ENCODE data around the gene AIG1. TPM values are rescaled to one million over a fixed set of nuclear protein-coding genes. Genes with fewer than 3 reads are reported as not detected.
A peak's percentile ranks its signal among the peaks of the same experiment; 100 is the strongest.

Gene AIG1
- total RNA-seq, 1 experiment from 2014 or later: 2.2 TPM

GRCh38 chr6:143123081-143123480 is 62.4 kb downstream of the AIG1 start:
- CTCF ChIA-PET: no interaction called here

GRCh38 chr6:143123941-143124340 is 63.3 kb downstream of the AIG1 start:
- no peak overlapping the region for H3K27ac ChIP-seq (ENCODE audit: low read depth, low read length, poor library complexity, severe bottlenecking)
- ChIA-PET CTCF (no interaction called here), POLR2A (ENCODE audit: low non-redundant PET) (no interaction called here)
- no peaks in the 10 kb centered on the region for H3K36me3 ChIP-seq (ENCODE audit: insufficient read depth, low read length, poor library complexity, severe bottlenecking)
- H3K4me3 ChIP-seq (ENCODE audit: low read depth, low read length, poor library complexity, severe bottlenecking): no peak overlapping the region
- no peak for DNase-seq (ENCODE audit: low spot score)
- intact Hi-C loops (cut with micrococcal nuclease; ENCODE audit: unreplicated experiment): no loop called here
- TF ChIP-seq EZH2 (IDR thresholded peaks at IDR 0.05; ENCODE audit: borderline replicate concordance, low read depth, low read length, poor library complexity, severe bottlenecking) (no peak), CTCF (conservative IDR thresholded peaks at IDR 0.05; ENCODE audit: low read depth, low read length) (no peak)
- H3K27me3 ChIP-seq (replicated peaks; ENCODE audit: insufficient read depth, low read depth, low read length, poor library complexity): no peaks in the 10 kb centered on the region
- no peaks in the 10 kb centered on the region for H3K4me1 ChIP-seq (ENCODE audit: insufficient read depth, low read length, poor library complexity, severe bottlenecking)
- no TSS peak for BruUV-seq (replicated peaks)
- no peaks in the 10 kb centered on the region for H3K9me3 ChIP-seq (ENCODE audit: low read depth, low read length, poor library complexity, severe bottlenecking)

More at GRCh38 chr6:143123081-143123480, 62.4 kb downstream of the AIG1 start:
- Histone ChIP-seq H3K4me1 (ENCODE audit: insufficient read depth, low read length, poor library complexity, severe bottlenecking) (no peaks in the 10 kb centered on the region), H3K27ac (ENCODE audit: low read depth, low read length, poor library complexity, severe bottlenecking) (no peak overlapping the region), H3K9me3 (ENCODE audit: low read depth, low read length, poor library complexity, severe bottlenecking) (no peaks in the 10 kb centered on the region), H3K27me3 (replicated peaks; ENCODE audit: insufficient read depth, low read depth, low read length, poor library complexity) (no peaks in the 10 kb centered on the region), H3K36me3 (ENCODE audit: insufficient read depth, low read length, poor library complexity, severe bottlenecking) (no peaks in the 10 kb centered on the region), H3K4me3 (ENCODE audit: low read depth, low read length, poor library complexity, severe bottlenecking) (no peak overlapping the region)
- intact Hi-C loops (cut with micrococcal nuclease; ENCODE audit: unreplicated experiment): no loop called here
- TF ChIP-seq EZH2 (IDR thresholded peaks at IDR 0.05; ENCODE audit: borderline replicate concordance, low read depth, low read length, poor library complexity, severe bottlenecking): no peak
- no peak for DNase-seq (ENCODE audit: low spot score)
- POLR2A ChIA-PET (ENCODE audit: low non-redundant PET): no interaction called here
- BruUV-seq (replicated peaks): no TSS peak

GRCh38 chr6:143125455-143125854 is 64.8 kb downstream of the AIG1 start:
- no peaks in the 10 kb centered on the region for H3K27me3 ChIP-seq (replicated peaks; ENCODE audit: insufficient read depth, low read depth, low read length, poor library complexity)
- no peak overlapping the region for H3K4me3 ChIP-seq (ENCODE audit: low read depth, low read length, poor library complexity, severe bottlenecking)
- no peaks in the 10 kb centered on the region for H3K36me3 ChIP-seq (ENCODE audit: insufficient read depth, low read length, poor library complexity, severe bottlenecking)
- intact Hi-C loops (cut with micrococcal nuclease; ENCODE audit: unreplicated experiment): no loop called here
- TF ChIP-seq EZH2 (IDR thresholded peaks at IDR 0.05; ENCODE audit: borderline replicate concordance, low read depth, low read length, poor library complexity, severe bottlenecking): no peak
- no peak for TF ChIP-seq CTCF (conservative IDR thresholded peaks at IDR 0.05; ENCODE audit: low read depth, low read length)
- no peaks in the 10 kb centered on the region for H3K9me3 ChIP-seq (ENCODE audit: low read depth, low read length, poor library complexity, severe bottlenecking)
- BruUV-seq (replicated peaks): no TSS peak
- POLR2A ChIA-PET (ENCODE audit: low non-redundant PET): no interaction called here
- peak; percentile 30 for DNase-seq (ENCODE audit: low spot score)
- no peak overlapping the region for H3K27ac ChIP-seq (ENCODE audit: low read depth, low read length, poor library complexity, severe bottlenecking)
- H3K4me1 ChIP-seq (ENCODE audit: insufficient read depth, low read length, poor library complexity, severe bottlenecking): no peaks in the 10 kb centered on the region
- CTCF ChIA-PET: no interaction called here

- CTCF ChIA-PET: no interaction called here
These were observed 65.3 kb downstream of the AIG1 start for GRCh38 chr6:143125864-143126573.

More at GRCh38 chr6:143125864-143126573, 65.3 kb downstream of the AIG1 start:
- no TSS peak for BruUV-seq (replicated peaks)
- no peak for DNase-seq (ENCODE audit: low spot score)
- no peak overlapping the region for H3K4me3 ChIP-seq (ENCODE audit: low read depth, low read length, poor library complexity, severe bottlenecking)
- TF ChIP-seq EZH2 (IDR thresholded peaks at IDR 0.05; ENCODE audit: borderline replicate concordance, low read depth, low read length, poor library complexity, severe bottlenecking) (no peak), CTCF (conservative IDR thresholded peaks at IDR 0.05; ENCODE audit: low read depth, low read length) (no peak)
- H3K9me3 ChIP-seq (ENCODE audit: low read depth, low read length, poor library complexity, severe bottlenecking): peaks cover 2% of the 10 kb centered on the region
- no peaks in the 10 kb centered on the region for H3K36me3 ChIP-seq (ENCODE audit: insufficient read depth, low read length, poor library complexity, severe bottlenecking)
- intact Hi-C loops (cut with micrococcal nuclease; ENCODE audit: unreplicated experiment): no loop called here
- no peak overlapping the region for H3K27ac ChIP-seq (ENCODE audit: low read depth, low read length, poor library complexity, severe bottlenecking)
- POLR2A ChIA-PET (ENCODE audit: low non-redundant PET): no interaction called here
- H3K4me1 ChIP-seq (ENCODE audit: insufficient read depth, low read length, poor library complexity, severe bottlenecking): no peaks in the 10 kb centered on the region
- H3K27me3 ChIP-seq (replicated peaks; ENCODE audit: insufficient read depth, low read depth, low read length, poor library complexity): no peaks in the 10 kb centered on the region

Measured in A673 (cell line).